Measurements from ENCODE around the gene CAMK2B.

CAMK2B gene

GRCh38 chr7:44285561-44285960 is 39.8 kb downstream of the CAMK2B start:
- no peak for DNase-seq

- no peak for DNase-seq
These were observed 40.4 kb downstream of the CAMK2B start for GRCh38 chr7:44284881-44285541.

- DNase-seq: peak; percentile 16 to 34
These were observed 41.2 kb downstream of the CAMK2B start for GRCh38 chr7:44284216-44284615.

- DNase-seq: no peak
These were observed 41.8 kb downstream of the CAMK2B start for GRCh38 chr7:44283381-44284211.

- DNase-seq: no peak
These were observed 42.7 kb downstream of the CAMK2B start for GRCh38 chr7:44282601-44283171.

- no peak for DNase-seq
These were observed 43.4 kb downstream of the CAMK2B start for GRCh38 chr7:44281811-44282600.

- no peak for DNase-seq
These were observed 44.2 kb downstream of the CAMK2B start for GRCh38 chr7:44280993-44281721.

GRCh38 chr7:44280636-44280992 is 44.8 kb downstream of the CAMK2B start:
- no peak for DNase-seq

- no peak for DNase-seq
These were observed 45.5 kb downstream of the CAMK2B start for GRCh38 chr7:44279731-44280505.

GRCh38 chr7:44279286-44279685 is 46.1 kb downstream of the CAMK2B start:
- no peak for DNase-seq

GRCh38 chr7:44278451-44279161 is 46.8 kb downstream of the CAMK2B start:
- DNase-seq: no peak

- no peak for DNase-seq
These were observed 47.5 kb downstream of the CAMK2B start for GRCh38 chr7:44277851-44278250.

- no peak for DNase-seq
These were observed 48.0 kb downstream of the CAMK2B start for GRCh38 chr7:44277391-44277790.

GRCh38 chr7:44276571-44277221 is 48.7 kb downstream of the CAMK2B start:
- no peak for DNase-seq

- DNase-seq: no peak
These were observed 49.3 kb downstream of the CAMK2B start for GRCh38 chr7:44275957-44276570.

- DNase-seq: no peak
These were observed 50.2 kb downstream of the CAMK2B start for GRCh38 chr7:44275146-44275545.

GRCh38 chr7:44274623-44274975 is 50.8 kb downstream of the CAMK2B start:
- DNase-seq: no peak

- no peak for DNase-seq
These were observed 51.4 kb downstream of the CAMK2B start for GRCh38 chr7:44273681-44274622.

- no peak for DNase-seq
These were observed 52.4 kb downstream of the CAMK2B start for GRCh38 chr7:44272981-44273380.
